MM.1S (cell line): ENCODE measurements around the gene TNIP1.

Experiments
- CTCF ChIP-seq: fragments of 300-600 bp; sonication (generic); IDR thresholded peaks from 2 replicates; pipeline ENCODE4 v1.5.1; 2016; ENCODE audit warnings: antibody characterized with exemption, low read length, mixed read lengths
- EZH2 ChIP-seq: fragments of 300-600 bp; sonication (generic); optimal IDR thresholded peaks from 2 replicates; pipeline ENCODE3; 2017; ENCODE audit warnings: low read depth, mild to moderate bottlenecking, antibody characterized with exemption, low read length, mixed read lengths
- EZH2phosphoT487 ChIP-seq: fragments of 300-600 bp; sonication (generic); IDR thresholded peaks from 2 replicates; pipeline ENCODE4 v1.6.1; 2018; ENCODE audit warnings: antibody characterized with exemption, low read length

GRCh38 chr5:151048526-151048925, 32.3 kb downstream of the TNIP1 start:
- TF ChIP-seq CTCF (no peak), EZH2phosphoT487 (no peak), EZH2 (no peak)
